ENCODE data around the gene TUBB2A. TPM values are rescaled to one million over a fixed set of nuclear protein-coding genes. Genes with fewer than 3 reads are reported as not detected.
"Not testable (repeated sequence)": the region's sequence is repeated elsewhere in the genome, so short reads cannot be mapped to it uniquely, and the experiment has no call there.

The TUBB2A gene
- total RNA-seq, 1 experiment from 2014 or later: 112 TPM

DNA sequence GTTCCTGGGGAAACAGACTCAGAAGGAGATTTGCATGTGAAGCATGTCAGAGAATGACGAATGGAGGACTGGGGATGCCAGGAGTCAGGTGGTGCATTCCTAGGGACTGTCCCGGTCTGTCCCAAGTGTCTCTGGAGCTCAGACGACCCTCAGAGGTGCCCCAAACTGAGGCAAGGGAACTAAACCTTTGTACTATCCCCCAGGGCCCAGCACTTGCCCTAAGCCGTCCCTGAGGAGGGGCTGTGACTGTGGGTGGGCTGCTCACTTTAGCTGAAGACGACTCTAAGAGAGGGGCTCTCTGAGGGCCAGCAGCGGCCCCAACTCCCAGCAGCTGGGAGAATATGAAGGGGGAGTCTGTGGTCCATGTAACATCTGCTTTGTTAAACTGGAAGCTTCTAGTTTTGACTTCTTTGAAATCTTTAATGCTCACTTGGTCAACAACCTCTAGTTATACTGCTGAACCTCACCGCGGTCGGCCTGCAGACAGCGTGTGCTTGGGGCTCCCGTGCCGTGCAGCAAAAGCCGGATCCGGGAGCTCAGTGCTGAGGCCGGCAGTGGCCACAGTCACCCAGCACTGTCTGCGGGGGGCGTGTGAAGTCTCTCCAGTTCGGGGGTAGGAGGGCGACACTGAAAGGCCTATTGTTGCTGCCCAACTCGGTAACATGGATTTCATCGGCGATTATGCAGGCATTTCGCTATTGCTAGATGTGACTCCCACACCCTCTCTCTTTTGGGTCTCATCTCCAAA lies 35.9 kb upstream of the TUBB2A start:
- CTCF ChIA-PET: no interaction called here
- POLR2A ChIA-PET (ENCODE audit: low non-redundant PET): no interaction called here
- Histone ChIP-seq H3K27me3 (replicated peaks; ENCODE audit: insufficient read depth, low read depth, low read length, poor library complexity) (no peaks in the 10 kb centered on the region), H3K36me3 (ENCODE audit: insufficient read depth, low read length, poor library complexity, severe bottlenecking) (no peaks in the 10 kb centered on the region), H3K27ac (ENCODE audit: low read depth, low read length, poor library complexity, severe bottlenecking) (no peak overlapping the region), H3K4me3 (ENCODE audit: low read depth, low read length, poor library complexity, severe bottlenecking) (no peak overlapping the region), H3K4me1 (ENCODE audit: insufficient read depth, low read length, poor library complexity, severe bottlenecking) (peaks cover 18% of the 10 kb centered on the region), H3K9me3 (ENCODE audit: low read depth, low read length, poor library complexity, severe bottlenecking) (no peaks in the 10 kb centered on the region)
- DNase-seq (ENCODE audit: low spot score): no peak
- no TSS peak for BruUV-seq (replicated peaks)
- TF ChIP-seq EZH2 (IDR thresholded peaks at IDR 0.05; ENCODE audit: borderline replicate concordance, low read depth, low read length, poor library complexity, severe bottlenecking) (no peak), CTCF (conservative IDR thresholded peaks at IDR 0.05; ENCODE audit: low read depth, low read length) (no peak)
- intact Hi-C loops (cut with micrococcal nuclease; ENCODE audit: unreplicated experiment): no loop called here

GRCh38 chr6:3190779-3191178 lies 33.4 kb upstream of the TUBB2A start:
- POLR2A ChIA-PET (ENCODE audit: low non-redundant PET): no interaction called here
- CTCF ChIA-PET: no interaction called here
- TF ChIP-seq EZH2 (IDR thresholded peaks at IDR 0.05; ENCODE audit: borderline replicate concordance, low read depth, low read length, poor library complexity, severe bottlenecking) (no peak), CTCF (conservative IDR thresholded peaks at IDR 0.05; ENCODE audit: low read depth, low read length) (no peak)
- Histone ChIP-seq H3K36me3 (ENCODE audit: insufficient read depth, low read length, poor library complexity, severe bottlenecking) (no peaks in the 10 kb centered on the region), H3K27ac (ENCODE audit: low read depth, low read length, poor library complexity, severe bottlenecking) (no peak overlapping the region), H3K4me3 (ENCODE audit: low read depth, low read length, poor library complexity, severe bottlenecking) (no peak overlapping the region), H3K27me3 (replicated peaks; ENCODE audit: insufficient read depth, low read depth, low read length, poor library complexity) (no peaks in the 10 kb centered on the region), H3K9me3 (ENCODE audit: low read depth, low read length, poor library complexity, severe bottlenecking) (no peaks in the 10 kb centered on the region), H3K4me1 (ENCODE audit: insufficient read depth, low read length, poor library complexity, severe bottlenecking) (peaks cover 15% of the 10 kb centered on the region)
- no peak for DNase-seq (ENCODE audit: low spot score)
- intact Hi-C loops (cut with micrococcal nuclease; ENCODE audit: unreplicated experiment): no loop called here
- BruUV-seq (replicated peaks): no TSS peak

DNA sequence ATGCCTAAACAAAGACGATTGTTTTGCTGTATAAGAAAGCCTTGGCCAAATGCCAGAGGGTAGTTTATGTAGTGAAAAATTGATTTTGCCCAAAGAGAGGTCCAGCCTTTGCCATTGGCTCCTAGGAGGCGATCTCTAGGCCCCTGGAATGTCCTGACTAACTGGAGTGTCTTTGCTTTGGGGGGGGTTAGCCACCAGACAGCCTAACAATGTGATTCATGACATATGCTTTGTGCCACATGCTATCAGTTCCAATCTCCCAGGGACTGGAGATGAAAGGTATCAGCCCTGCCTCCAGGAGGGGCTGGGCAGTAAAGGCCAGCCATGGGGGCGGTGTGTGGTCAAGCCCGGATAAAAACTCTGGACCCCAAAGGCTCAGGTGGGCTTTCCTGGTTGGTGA lies 32.7 kb upstream of the TUBB2A start:
- Histone ChIP-seq H3K27me3 (replicated peaks; ENCODE audit: insufficient read depth, low read depth, low read length, poor library complexity) (no peaks in the 10 kb centered on the region), H3K36me3 (ENCODE audit: insufficient read depth, low read length, poor library complexity, severe bottlenecking) (no peaks in the 10 kb centered on the region), H3K4me3 (ENCODE audit: low read depth, low read length, poor library complexity, severe bottlenecking) (no peak overlapping the region), H3K4me1 (ENCODE audit: insufficient read depth, low read length, poor library complexity, severe bottlenecking) (peaks cover 7% of the 10 kb centered on the region), H3K9me3 (ENCODE audit: low read depth, low read length, poor library complexity, severe bottlenecking) (no peaks in the 10 kb centered on the region), H3K27ac (ENCODE audit: low read depth, low read length, poor library complexity, severe bottlenecking) (no peak overlapping the region)
- BruUV-seq (replicated peaks): no TSS peak
- ChIA-PET CTCF (no interaction called here), POLR2A (ENCODE audit: low non-redundant PET) (no interaction called here)
- no peak for DNase-seq (ENCODE audit: low spot score)
- intact Hi-C loops (cut with micrococcal nuclease; ENCODE audit: unreplicated experiment): no loop called here
- TF ChIP-seq CTCF (conservative IDR thresholded peaks at IDR 0.05; ENCODE audit: low read depth, low read length) (no peak), EZH2 (IDR thresholded peaks at IDR 0.05; ENCODE audit: borderline replicate concordance, low read depth, low read length, poor library complexity, severe bottlenecking) (no peak)

DNA sequence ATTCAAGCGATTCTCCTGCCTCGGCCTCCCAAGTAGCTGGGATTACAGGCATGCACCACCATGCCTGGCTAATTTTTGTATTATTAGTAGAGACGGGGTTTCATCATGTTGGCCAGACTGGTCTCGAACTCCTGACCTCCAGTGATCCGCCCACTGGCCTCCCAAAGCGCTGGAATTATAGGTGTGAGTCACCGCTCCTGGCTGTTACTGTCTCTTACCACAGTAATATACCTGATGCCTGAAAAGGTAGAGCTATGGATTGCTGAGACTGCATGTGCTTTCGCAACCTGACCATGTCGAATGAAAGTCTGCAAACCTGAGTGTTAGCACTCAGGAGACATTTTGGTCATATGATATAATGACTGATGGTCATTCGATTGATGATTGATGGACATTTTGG lies 31.8 kb upstream of the TUBB2A start:
- intact Hi-C loops (cut with micrococcal nuclease; ENCODE audit: unreplicated experiment); DNase-seq (ENCODE audit: low spot score); BruUV-seq (replicated peaks); H3K36me3 ChIP-seq (ENCODE audit: insufficient read depth, low read length, poor library complexity, severe bottlenecking); H3K4me3 ChIP-seq (ENCODE audit: low read depth, low read length, poor library complexity, severe bottlenecking); H3K27ac ChIP-seq (ENCODE audit: low read depth, low read length, poor library complexity, severe bottlenecking); H3K9me3 ChIP-seq (ENCODE audit: low read depth, low read length, poor library complexity, severe bottlenecking); CTCF ChIA-PET; H3K4me1 ChIP-seq (ENCODE audit: insufficient read depth, low read length, poor library complexity, severe bottlenecking); H3K27me3 ChIP-seq (replicated peaks; ENCODE audit: insufficient read depth, low read depth, low read length, poor library complexity): not testable (repeated sequence)
- POLR2A ChIA-PET (ENCODE audit: low non-redundant PET): interaction anchor here (0.6 kb wide), 1 partner anchor 140 kb away, joined by 3 read pairs; no protein-coding TSS in a partner anchor
